Coronary artery (tissue), 2 donors: Measurements from ENCODE around the gene BTLA.
"Not testable (repeated sequence)": the region's sequence is repeated elsewhere in the genome, so short reads cannot be mapped to it uniquely, and the experiment has no call there.

Experiments
- DNase-seq: peaks from one replicate; pipeline ENCODE4 v3.0.0-alpha.2; 2017; ENCODE audit warnings: low spot score
- H3K27ac ChIP-seq, 2 donors: fragments of 200-600 bp; sonication (generic); one replicate each; pipeline ENCODE4 v1.5.1; 2016 to 2019
- H3K4me3 ChIP-seq: fragments of 200-600 bp; sonication (generic); 2 replicates; pipeline ENCODE4 v1.5.1; 2016; ENCODE audit warnings: mild to moderate bottlenecking, moderate library complexity
- TF ChIP-seq, protein P1 (sequence below): fragments of 200-600 bp; sonication (generic); IDR thresholded peaks from one replicate; pipeline ENCODE4 v1.5.1; 2019; ENCODE audit warnings: antibody characterized with exemption

Gene BTLA

GRCh38 chr3:112500621-112501020 is 1.3 kb upstream of the BTLA start:
- no peak for DNase-seq
- TF ChIP-seq, protein P1, sequence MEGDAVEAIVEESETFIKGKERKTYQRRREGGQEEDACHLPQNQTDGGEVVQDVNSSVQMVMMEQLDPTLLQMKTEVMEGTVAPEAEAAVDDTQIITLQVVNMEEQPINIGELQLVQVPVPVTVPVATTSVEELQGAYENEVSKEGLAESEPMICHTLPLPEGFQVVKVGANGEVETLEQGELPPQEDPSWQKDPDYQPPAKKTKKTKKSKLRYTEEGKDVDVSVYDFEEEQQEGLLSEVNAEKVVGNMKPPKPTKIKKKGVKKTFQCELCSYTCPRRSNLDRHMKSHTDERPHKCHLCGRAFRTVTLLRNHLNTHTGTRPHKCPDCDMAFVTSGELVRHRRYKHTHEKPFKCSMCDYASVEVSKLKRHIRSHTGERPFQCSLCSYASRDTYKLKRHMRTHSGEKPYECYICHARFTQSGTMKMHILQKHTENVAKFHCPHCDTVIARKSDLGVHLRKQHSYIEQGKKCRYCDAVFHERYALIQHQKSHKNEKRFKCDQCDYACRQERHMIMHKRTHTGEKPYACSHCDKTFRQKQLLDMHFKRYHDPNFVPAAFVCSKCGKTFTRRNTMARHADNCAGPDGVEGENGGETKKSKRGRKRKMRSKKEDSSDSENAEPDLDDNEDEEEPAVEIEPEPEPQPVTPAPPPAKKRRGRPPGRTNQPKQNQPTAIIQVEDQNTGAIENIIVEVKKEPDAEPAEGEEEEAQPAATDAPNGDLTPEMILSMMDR: no peak
- H3K4me3 ChIP-seq: no peak overlapping the region
- H3K27ac ChIP-seq: no peak overlapping the region

- H3K27ac ChIP-seq: no peak overlapping the region
- TF ChIP-seq, protein P1: no peak
- DNase-seq: no peak
- H3K4me3 ChIP-seq: no peak overlapping the region
These were observed 1.2 kb downstream of the BTLA start for GRCh38 chr3:112497897-112498548.

DNA sequence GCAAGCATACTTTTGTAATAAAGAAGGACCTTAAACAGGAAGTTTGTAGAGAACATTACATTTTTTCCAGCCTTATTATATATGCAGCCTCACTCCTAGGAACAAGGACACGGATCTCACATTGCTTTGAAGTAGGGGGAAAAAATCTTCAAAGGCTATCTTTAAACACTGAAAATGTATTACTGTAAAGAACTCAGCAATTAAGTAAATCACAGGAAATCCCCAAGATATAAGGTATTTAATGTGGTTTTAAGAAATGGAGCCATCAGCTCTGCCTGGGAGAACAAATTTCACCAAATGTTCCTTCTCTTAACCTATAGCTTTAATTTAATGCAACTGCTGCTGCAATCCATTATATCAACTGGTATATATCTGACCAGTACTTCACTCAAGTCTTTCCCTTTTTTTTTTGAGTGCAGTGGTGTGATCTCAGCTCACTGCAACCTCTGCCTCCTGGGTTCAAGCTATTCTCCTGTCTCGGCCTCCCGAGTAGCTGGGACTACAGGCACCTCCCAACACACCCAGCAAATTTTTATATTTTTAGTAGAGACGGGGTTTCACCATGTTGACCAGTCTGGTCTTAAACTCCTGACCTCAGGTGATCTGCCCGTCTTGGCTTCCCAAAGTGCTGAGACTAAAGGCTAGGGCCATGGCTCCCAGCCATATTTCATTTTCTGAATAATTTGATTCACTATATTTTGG is 2.8 kb downstream of the BTLA start:
- TF ChIP-seq, protein P1: no peak
- H3K27ac ChIP-seq: no peak overlapping the region
- DNase-seq: no peak
- no peak overlapping the region for H3K4me3 ChIP-seq

GRCh38 chr3:112494448-112494767 is 4.9 kb downstream of the BTLA start:
- H3K27ac ChIP-seq, H3K4me3 ChIP-seq, DNase-seq: not testable (repeated sequence)

DNA sequence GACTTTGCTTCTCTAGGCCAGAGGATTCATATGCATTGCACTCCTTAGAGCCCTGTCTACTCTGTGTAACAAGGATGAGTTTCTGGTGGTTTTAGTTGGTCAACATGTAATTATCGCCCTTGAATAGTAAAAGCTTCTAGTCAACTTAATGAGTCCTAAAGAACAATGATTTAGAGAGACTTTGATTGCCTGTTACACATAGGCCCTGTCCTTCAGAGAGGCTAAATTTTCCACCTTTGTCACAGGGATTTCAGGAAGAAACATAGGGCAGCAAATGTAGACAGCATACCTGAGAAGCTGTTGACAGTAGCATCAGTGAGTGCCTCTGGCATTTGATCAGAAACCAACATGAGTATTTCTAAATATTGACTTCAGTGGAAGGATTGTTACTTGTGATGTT is 7.1 kb downstream of the BTLA start:
- Histone ChIP-seq H3K27ac (no peak overlapping the region), H3K4me3 (no peak overlapping the region)
- TF ChIP-seq, protein P1: no peak
- DNase-seq: no peak

DNA sequence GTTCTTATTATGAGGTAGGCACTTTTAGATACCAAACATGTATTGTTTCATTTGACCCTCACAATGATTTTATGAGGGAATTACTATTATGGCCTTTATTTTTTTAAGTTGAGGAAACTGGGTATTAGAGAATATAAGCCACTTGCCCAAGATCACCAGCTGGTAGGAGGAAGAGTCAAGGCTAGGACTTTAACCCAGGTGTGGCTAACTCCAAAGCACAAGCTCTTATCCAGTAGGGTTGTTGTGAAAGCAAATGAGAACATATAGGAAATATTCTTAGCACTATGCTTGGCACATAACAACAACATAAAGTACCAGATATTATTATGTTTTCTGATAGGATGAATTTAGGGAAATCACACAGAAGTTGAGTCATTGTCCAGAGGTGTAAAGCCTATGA is 7.9 kb downstream of the BTLA start:
- TF ChIP-seq, protein P1: no peak
- Histone ChIP-seq H3K4me3 (no peak overlapping the region), H3K27ac (no peak overlapping the region)
- DNase-seq: no peak

GRCh38 chr3:112489674-112490479 is 9.4 kb downstream of the BTLA start:
- H3K4me3 ChIP-seq: no peak overlapping the region
- DNase-seq: no peak
- no peak overlapping the region for H3K27ac ChIP-seq
- TF ChIP-seq, protein P1: no peak
